ENCODE measurements around the gene SERPING1. TPM values are rescaled to one million over a fixed set of nuclear protein-coding genes. Genes with fewer than 3 reads are reported as not detected.

Gene SERPING1
- total and polyA plus RNA-seq, 2 of the 13 experiments (the other 11 are each of a cell fraction or from before 2014, with no cell fraction given) = 2.0 to 10.4 TPM

GRCh38 chr11:57646799-57647303 lies 49.4 kb downstream of the SERPING1 start (continued):
- TF ChIP-seq ZBTB39 (CRISPR knock-in tag; IDR thresholded peaks at IDR 0.05) = no peak
- no peak for TF ChIP-seq ZNF317 (CRISPR knock-in tag; IDR thresholded peaks at IDR 0.05)
- no peak for TF ChIP-seq ZNF18 (CRISPR knock-in tag; IDR thresholded peaks at IDR 0.05; ENCODE audit: insufficient replicate concordance)
- TF ChIP-seq GFI1 (CRISPR knock-in tag; IDR thresholded peaks at IDR 0.05; ENCODE audit: borderline replicate concordance) = no peak

GRCh38 chr11:57647372-57647771 lies 49.9 kb downstream of the SERPING1 start:
- WGBS (ENCODE audit: low lambda C conversion rate) = 8% methylated on average over 10 of the region's 10 CpGs

More at GRCh38 chr11:57647372-57647771, 49.9 kb downstream of the SERPING1 start:
- DNase-seq (ENCODE audit: low spot score) = no peak
- H3K27ac ChIP-seq (ENCODE audit: extremely low read length, insufficient read depth, low read length) = no peak overlapping the region
- H3K4me3 ChIP-seq (replicated peaks in 1 of 3; ENCODE audit: insufficient read depth in 1 of 3, low read depth in 2 of 3, low read length in 3 of 3) = no peak overlapping the region
- H3K79me2 ChIP-seq (ENCODE audit: insufficient read depth, low read length) = no peaks in the 10 kb centered on the region
- peaks cover 22% of the 10 kb centered on the region for H3K4me1 ChIP-seq (ENCODE audit: insufficient read depth, low read length)
- no peak overlapping the region for H2AFZ ChIP-seq (ENCODE audit: low read length)
- TF ChIP-seq ZSCAN12 (CRISPR knock-in tag; IDR thresholded peaks at IDR 0.05) = no peak
- no peak for TF ChIP-seq ZMYM4 (CRISPR knock-in tag; IDR thresholded peaks at IDR 0.05)
- no peak for TF ChIP-seq MLXIP (CRISPR knock-in tag; IDR thresholded peaks at IDR 0.05; ENCODE audit: borderline replicate concordance)
- TF ChIP-seq ZNF446 (CRISPR knock-in tag; IDR thresholded peaks at IDR 0.05) = no peak
- TF ChIP-seq ZNF142 (CRISPR knock-in tag; IDR thresholded peaks at IDR 0.05) = no peak
- BruUV-seq (replicated peaks) = no TSS peak
- intact Hi-C loops (cut with micrococcal nuclease; ENCODE audit: unreplicated experiment) = no loop called here
- peaks cover 9 to 46% of the 10 kb centered on the region in 2 experiments for H3K27me3 ChIP-seq (ENCODE audit: control insufficient read depth in 1 of 2, insufficient read depth in 2 of 2, low read length in 2 of 2)
- no peaks in the 10 kb centered on the region for H4K20me1 ChIP-seq (ENCODE audit: insufficient read depth, low read length)
- in situ Hi-C loops (cut with HindIII; ENCODE audit: extremely low pct_ligation_motif_present, low pct_unique_long_range_greater_than_20kb) = loop anchor here (10.0 kb wide), 1 partner anchor 193 kb away; no protein-coding TSS in a partner anchor
- H3K4me2 ChIP-seq (ENCODE audit: low read depth, low read length) = no peak overlapping the region
- ChIA-PET POLR2A (no interaction called here), CTCF (ENCODE audit: low intra/inter-chr PET ratio, low total read pairs) (no interaction called here)
- no peaks in the 10 kb centered on the region for H3K36me3 ChIP-seq (replicated peaks in 1 of 2; ENCODE audit: control insufficient read depth in 1 of 2, insufficient read depth in 2 of 2, low read length in 2 of 2)
- H3K9me3 ChIP-seq (ENCODE audit: low read length) = no peaks in the 10 kb centered on the region
- no peak overlapping the region for H3K9ac ChIP-seq (ENCODE audit: insufficient read depth, low read depth, low read length)
- FAIRE-seq = no peak
- ATAC-seq = no peak
